B cell (primary cell): ENCODE measurements around the gene CASR. TPM values are rescaled to one million over a fixed set of nuclear protein-coding genes. Genes with fewer than 3 reads are reported as not detected.

Experiments
- ATAC-seq: fragments of 200-7000 bp; cut with Tn5 transposase; one replicate; pipeline ENCODE4 v1.10.0; 2021; ENCODE audit warnings: low read depth, mild to moderate bottlenecking, moderate number of reproducible peaks, moderate library complexity
- CTCF ChIA-PET: fragments of 350-600 bp; sonication (Branson Sonifier 250); formaldehyde crosslinking; loops from one replicate; lab custom pipeline; 2021; ENCODE audit warnings: antibody characterized with exemption, inconsistent platforms; lab: Charles Lee
- POLR2A ChIA-PET: fragments of 350-600 bp; sonication (Branson Sonifier 250); formaldehyde crosslinking; loops from one replicate; lab custom pipeline; 2021; ENCODE audit warnings: antibody characterized with exemption; lab: Charles Lee
- DNase-seq: peaks from one replicate; pipeline ENCODE4 v3.0.0; 2013
- H2AFZ ChIP-seq: 2 replicates; pipeline ENCODE4 v1.6.1; 2012; ENCODE audit warnings: mild to moderate bottlenecking, low read depth, low read length; ENCODE audit not compliant: insufficient read depth, poor library complexity, severe bottlenecking
- H3K27ac ChIP-seq, 2 donors: 1 replicate in 1 of 2; 2 replicates in 1 of 2; pipeline ENCODE4 v1.5.1; 2012 to 2013; ENCODE audit warnings: low read length in 2 of 2, mild to moderate bottlenecking in 2 of 2, moderate library complexity in 1 of 2
- H3K27me3 ChIP-seq, 4 experiments: fragments of 200-600 bp in 1 of 4; sonication (generic) in 1 of 4; replicated peaks in 1 of 4; 1 replicate in 2 of 4; 2 replicates in 2 of 4; pipeline versions ENCODE4 v1.6.1 to v1.7.0; 2013 to 2016; ENCODE audit warnings: low read length in 3 of 4, mild to moderate bottlenecking in 2 of 4, mixed read lengths in 1 of 4, moderate library complexity in 1 of 4; ENCODE audit not compliant: insufficient read depth in 4 of 4, control insufficient read depth in 3 of 4; ENCODE audit errors: control extremely low read depth in 1 of 4
- H3K36me3 ChIP-seq, 2 experiments: replicated peaks in 1 of 2; 1 replicate in 1 of 2; 2 replicates in 1 of 2; pipeline versions ENCODE4 v1.6.1 to v1.7.1; 2013; ENCODE audit warnings: low read length in 1 of 2; ENCODE audit not compliant: insufficient read depth in 2 of 2, control insufficient read depth in 1 of 2; ENCODE audit errors: control extremely low read depth in 1 of 2, extremely low read depth in 1 of 2
- H3K4me1 ChIP-seq, 2 donors: fragments of 200-600 bp in 1 of 2; sonication (generic) in 1 of 2; 1 replicate in 1 of 2; 2 replicates in 1 of 2; pipeline versions ENCODE4 v1.5.1 to v1.6.1; 2013 to 2017; ENCODE audit warnings: low read length in 2 of 2; ENCODE audit not compliant: control insufficient read depth in 2 of 2, insufficient read depth in 2 of 2
- H3K4me2 ChIP-seq: replicated peaks from 2 replicates; pipeline ENCODE3; 2012; ENCODE audit warnings: mild to moderate bottlenecking, low read depth, low read length; ENCODE audit not compliant: poor library complexity, severe bottlenecking
- H3K4me3 ChIP-seq, 5 experiments: fragments of 200-600 bp in 1 of 5; sonication (generic) in 1 of 5; 1 replicate in 3 of 5; 2 replicates in 2 of 5; pipeline versions ENCODE4 v1.5.1 to v1.7.0; 2011 to 2016; ENCODE audit warnings: low read length in 4 of 5, mild to moderate bottlenecking in 4 of 5, low read depth in 2 of 5, control low read depth in 1 of 5, moderate library complexity in 1 of 5; ENCODE audit not compliant: insufficient read depth in 1 of 5; ENCODE audit errors: control extremely low read depth in 1 of 5, extremely low read depth in 1 of 5
- H3K79me2 ChIP-seq: fragments of 200-600 bp; sonication (generic); one replicate; pipeline ENCODE4 v1.6.0; 2016; ENCODE audit warnings: low read length; ENCODE audit not compliant: control insufficient read depth, insufficient read depth
- H3K9ac ChIP-seq: fragments of 200-600 bp; sonication (generic); 2 replicates; pipeline ENCODE4 v1.6.1; 2017; ENCODE audit warnings: mild to moderate bottlenecking, low read length, moderate library complexity
- H3K9me3 ChIP-seq, 3 donors: one replicate each; pipeline versions ENCODE4 v1.6.1 to v1.7.1; 2013; ENCODE audit warnings: low read length in 2 of 3; ENCODE audit not compliant: control insufficient read depth in 2 of 3, insufficient read depth in 1 of 3; ENCODE audit errors: control extremely low read depth in 1 of 3
- H4K20me1 ChIP-seq: 2 replicates; pipeline ENCODE4 v1.6.0; 2012; ENCODE audit warnings: mild to moderate bottlenecking, low read length; ENCODE audit not compliant: insufficient read depth, control insufficient read depth, poor library complexity, severe bottlenecking
- H3K27ac Mint-ChIP-seq: one replicate; pipeline ENCODE4 v1.8.0; 2021; ENCODE audit warnings: mixed read lengths
- H3K27me3 Mint-ChIP-seq: one replicate; pipeline ENCODE4 v1.8.0; 2021; ENCODE audit warnings: mixed read lengths
- H3K4me1 Mint-ChIP-seq: one replicate; pipeline ENCODE4 v1.8.0; 2021; ENCODE audit warnings: mixed read lengths
- H3K4me3 Mint-ChIP-seq: one replicate; pipeline ENCODE4 v1.8.0; 2021; ENCODE audit warnings: mixed read lengths
- H3K9me3 Mint-ChIP-seq: one replicate; pipeline ENCODE4 v1.8.0; 2022; ENCODE audit warnings: mixed read lengths; ENCODE audit not compliant: insufficient read depth
- EZH2 ChIP-seq: IDR thresholded peaks from 2 replicates; pipeline ENCODE4 v1.6.1; 2012; ENCODE audit warnings: borderline replicate concordance, low read depth, mild to moderate bottlenecking, moderate library complexity, low read length; ENCODE audit not compliant: insufficient read depth, poor library complexity, severe bottlenecking
- WGBS: methylation state at CpG from one replicate; pipeline ENCODE4 v1.1.5; 2013; ENCODE audit warnings: missing lambda C conversion rate; ENCODE audit not compliant: insufficient coverage; 5-methylcytosine and 5-hydroxymethylcytosine counted together
- intact Hi-C: fragments of 100-400 bp; cut with micrococcal nuclease; formaldehyde crosslinking; loops from one replicate; pipeline ENCODE4 v1.10.0; 2022
- polyA plus RNA-seq: library from polyadenylated mRNA; depleted of rRNA; stranded (reverse); fragments of >200 nt; gene quantifications from 2 replicates; pipeline ENCODE4 v1.2.3, GENCODE V29; 2012
- total RNA-seq, 2 donors: library from RNA; stranded (reverse); fragments of 120-200 nt in 1 of 2; gene quantifications; 1 replicate in 1 of 2; 2 replicates in 1 of 2; pipeline versions ENCODE4 v1.2.3 to v1.2.4, GENCODE V29; 2013 to 2022
- TF ChIP-seq, protein P1 (sequence below): fragments of 200-600 bp; IDR thresholded peaks from one replicate; pipeline ENCODE4 v1.8.0; 2022; ENCODE audit warnings: antibody characterized with exemption, mild to moderate bottlenecking

CASR gene
- total and polyA plus RNA-seq, 2 donors (not counting 1 experiment from before 2014, with no cell fraction given) = not detected

DNA sequence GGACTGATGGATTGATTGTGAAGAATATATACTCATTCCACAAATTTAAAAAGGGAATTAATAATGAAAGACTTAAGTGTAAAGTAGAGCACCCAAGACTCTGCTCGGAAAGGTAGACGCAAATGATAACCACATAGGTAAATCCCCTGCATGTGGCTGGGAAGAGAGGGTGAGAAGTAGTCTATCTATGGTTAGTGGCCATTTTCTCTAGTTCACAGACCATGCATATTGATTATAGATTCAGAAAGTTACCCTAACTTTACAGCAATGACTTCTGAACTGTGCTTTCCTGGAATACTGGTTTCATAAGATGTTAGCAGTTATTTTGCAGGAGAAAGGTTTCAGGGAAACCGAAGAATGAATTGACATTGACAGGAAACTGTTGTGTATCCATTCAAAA lies 51.7 kb downstream of the CASR start:
- no peak overlapping the region for H3K27ac ChIP-seq
- no peak overlapping the region for H3K4me2 ChIP-seq
- no peak overlapping the region for H2AFZ ChIP-seq
- H3K9me3 ChIP-seq = peaks cover 0 to 4% (median 0%) of the 10 kb centered on the region in 3 donors
- ATAC-seq = no peak
- no peaks in the 10 kb centered on the region for H3K36me3 ChIP-seq
- no peak for DNase-seq
- H3K4me1 ChIP-seq = peaks cover 22 to 30% of the 10 kb centered on the region in 2 donors
- Mint-ChIP-seq H3K27ac (no peak overlapping the region), H3K9me3 (no peaks in the 10 kb centered on the region), H3K4me1 (peaks cover 31% of the 10 kb centered on the region), H3K27me3 (peaks cover 12% of the 10 kb centered on the region), H3K4me3 (no peak overlapping the region)
- POLR2A ChIA-PET = no interaction called here
- no CpG with 5 or more reads among the region's 3 CpGs for WGBS
- H4K20me1 ChIP-seq = no peaks in the 10 kb centered on the region
- intact Hi-C loops = no loop called here
- TF ChIP-seq, protein P1, sequence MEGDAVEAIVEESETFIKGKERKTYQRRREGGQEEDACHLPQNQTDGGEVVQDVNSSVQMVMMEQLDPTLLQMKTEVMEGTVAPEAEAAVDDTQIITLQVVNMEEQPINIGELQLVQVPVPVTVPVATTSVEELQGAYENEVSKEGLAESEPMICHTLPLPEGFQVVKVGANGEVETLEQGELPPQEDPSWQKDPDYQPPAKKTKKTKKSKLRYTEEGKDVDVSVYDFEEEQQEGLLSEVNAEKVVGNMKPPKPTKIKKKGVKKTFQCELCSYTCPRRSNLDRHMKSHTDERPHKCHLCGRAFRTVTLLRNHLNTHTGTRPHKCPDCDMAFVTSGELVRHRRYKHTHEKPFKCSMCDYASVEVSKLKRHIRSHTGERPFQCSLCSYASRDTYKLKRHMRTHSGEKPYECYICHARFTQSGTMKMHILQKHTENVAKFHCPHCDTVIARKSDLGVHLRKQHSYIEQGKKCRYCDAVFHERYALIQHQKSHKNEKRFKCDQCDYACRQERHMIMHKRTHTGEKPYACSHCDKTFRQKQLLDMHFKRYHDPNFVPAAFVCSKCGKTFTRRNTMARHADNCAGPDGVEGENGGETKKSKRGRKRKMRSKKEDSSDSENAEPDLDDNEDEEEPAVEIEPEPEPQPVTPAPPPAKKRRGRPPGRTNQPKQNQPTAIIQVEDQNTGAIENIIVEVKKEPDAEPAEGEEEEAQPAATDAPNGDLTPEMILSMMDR = no peak
- TF ChIP-seq EZH2 = no peak
- no peak overlapping the region for H3K4me3 ChIP-seq
- CTCF ChIA-PET = interaction anchor here (1.3 kb wide), 1 partner anchor 13 kb away, joined by 4 read pairs; no protein-coding TSS in a partner anchor
- no peak overlapping the region for H3K9ac ChIP-seq
- H3K27me3 ChIP-seq = peaks cover 0 to 3% (median 0%) of the 10 kb centered on the region in 4 experiments
- H3K79me2 ChIP-seq = no peaks in the 10 kb centered on the region

DNA sequence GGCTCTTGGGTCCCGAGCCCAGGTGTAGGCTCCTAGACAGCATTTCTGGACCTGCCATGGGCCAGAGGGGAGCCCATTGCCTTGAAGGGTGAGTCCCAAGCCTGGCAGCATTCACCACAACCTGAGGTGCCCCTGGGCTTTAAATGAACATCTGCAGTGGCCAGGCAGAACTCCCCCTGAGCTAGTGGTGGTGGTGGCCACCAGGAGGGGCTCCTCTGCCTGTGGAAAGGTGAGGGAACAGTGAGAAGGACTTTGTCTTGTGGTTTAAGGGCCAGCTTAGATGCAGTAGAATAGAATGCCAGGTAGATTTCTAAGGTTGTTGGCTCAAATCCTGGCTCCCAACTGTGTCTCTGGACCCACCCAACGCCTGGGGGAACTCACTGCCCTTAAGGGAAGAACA lies 55.6 kb downstream of the CASR start:
- Histone ChIP-seq H2AFZ (no peak overlapping the region), H3K27me3 (peaks cover 0 to 3% (median 0%) of the 10 kb centered on the region in 4 experiments), H3K4me2 (no peak overlapping the region), H3K9ac (no peak overlapping the region), H3K79me2 (no peaks in the 10 kb centered on the region), H3K4me3 (no peak overlapping the region), H3K4me1 (peaks cover 3 to 10% of the 10 kb centered on the region in 2 donors), H3K27ac (no peak overlapping the region), H4K20me1 (no peaks in the 10 kb centered on the region), H3K9me3 (no peaks in the 10 kb centered on the region), H3K36me3 (no peaks in the 10 kb centered on the region)
- Mint-ChIP-seq H3K4me1 (peaks cover 10% of the 10 kb centered on the region), H3K27me3 (peaks cover 13% of the 10 kb centered on the region), H3K27ac (no peak overlapping the region), H3K4me3 (no peak overlapping the region), H3K9me3 (no peaks in the 10 kb centered on the region)
- intact Hi-C loops = no loop called here
- TF ChIP-seq, protein P1 = no peak
- TF ChIP-seq EZH2 = no peak
- ChIA-PET CTCF (interaction anchor here (0.6 to 1.8 kb wide), 3 partner anchors 8 to 357 kb away, joined by 3 to 5 read pairs (median 3); no protein-coding TSS in a partner anchor), POLR2A (no interaction called here)
- 100% methylated on average over 2 of the region's 2 CpGs for WGBS
- ATAC-seq (no peak), DNase-seq (no peak)
